NCI-H748 (cell line): ENCODE results near the gene CLEC2D.
"Not testable (repeated sequence)": the region's sequence is repeated elsewhere in the genome, so short reads cannot be mapped to it uniquely, and the experiment has no call there.

Experiments
- DNase-seq: peaks from one replicate; lab custom pipeline; 2025; ENCODE audit not compliant: unreplicated experiment; lab: John Stamatoyannopoulos, UW

The CLEC2D gene, protein sequence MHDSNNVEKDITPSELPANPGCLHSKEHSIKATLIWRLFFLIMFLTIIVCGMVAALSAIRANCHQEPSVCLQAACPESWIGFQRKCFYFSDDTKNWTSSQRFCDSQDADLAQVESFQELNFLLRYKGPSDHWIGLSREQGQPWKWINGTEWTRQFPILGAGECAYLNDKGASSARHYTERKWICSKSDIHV

DNA sequence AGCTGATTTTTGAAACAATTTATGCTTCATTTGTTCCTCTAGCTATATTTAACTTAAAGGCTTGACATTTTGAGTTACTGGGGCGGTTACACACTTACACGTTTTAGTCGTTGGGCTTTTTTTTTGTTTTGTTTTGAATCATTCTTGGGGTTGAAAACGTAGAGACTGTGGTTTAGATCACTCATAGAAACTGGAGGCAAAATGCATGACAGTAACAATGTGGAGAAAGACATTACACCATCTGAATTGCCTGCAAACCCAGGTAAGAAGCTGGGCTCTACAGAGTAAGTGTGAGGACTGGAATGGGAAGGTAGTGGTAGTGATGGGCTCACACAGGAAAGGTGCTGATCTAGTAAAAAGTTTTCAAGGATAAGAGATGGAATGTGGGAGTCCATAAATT, at the start of gene CLEC2D:
Gene CLEC2D, plus strand, starts transcription at position 180 of the 400 bp plus-strand sequence. Its CDS starts 22 bp downstream, at position 202.
- no peak for DNase-seq

DNA sequence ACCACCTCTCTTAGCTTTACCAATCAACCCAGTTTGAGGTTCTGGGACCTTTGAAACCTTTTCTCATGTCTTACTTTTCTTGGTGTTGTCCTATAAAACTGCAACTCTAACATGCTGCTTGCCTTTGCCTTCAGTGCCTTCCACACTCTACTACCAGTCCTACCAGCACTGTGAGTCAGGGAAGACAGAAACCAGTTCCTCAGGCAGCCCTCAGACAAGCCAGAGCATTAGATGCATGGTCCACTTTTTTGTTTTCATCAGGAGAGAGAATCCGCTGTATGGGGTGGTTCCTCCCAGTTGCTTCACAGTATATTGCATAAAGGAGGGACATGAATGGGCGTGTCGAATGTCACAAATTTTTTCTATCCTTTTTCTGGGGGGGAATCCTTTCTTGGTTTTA, 44.5 kb upstream of the CLEC2D start:
- DNase-seq, result no peak

DNA sequence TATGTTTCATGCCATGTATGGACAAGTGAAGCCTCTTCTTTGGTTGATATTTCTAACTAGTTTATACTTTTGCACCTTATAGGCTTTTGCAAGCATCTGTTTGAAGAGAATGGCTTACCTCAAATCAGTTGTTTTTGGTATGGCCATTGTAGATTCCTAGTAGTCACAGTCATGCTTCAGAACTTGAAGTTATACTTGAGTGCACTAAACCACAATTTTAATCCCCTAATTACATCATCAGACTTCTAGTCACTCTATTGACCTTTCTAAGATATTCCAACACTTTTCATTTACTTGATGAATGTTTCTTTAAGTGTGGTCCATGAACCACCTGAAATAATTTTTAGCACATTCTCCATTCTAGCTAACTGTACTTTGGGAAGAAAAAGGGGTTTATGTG, 43.2 kb upstream of the CLEC2D start:
- DNase-seq, result no peak

DNA sequence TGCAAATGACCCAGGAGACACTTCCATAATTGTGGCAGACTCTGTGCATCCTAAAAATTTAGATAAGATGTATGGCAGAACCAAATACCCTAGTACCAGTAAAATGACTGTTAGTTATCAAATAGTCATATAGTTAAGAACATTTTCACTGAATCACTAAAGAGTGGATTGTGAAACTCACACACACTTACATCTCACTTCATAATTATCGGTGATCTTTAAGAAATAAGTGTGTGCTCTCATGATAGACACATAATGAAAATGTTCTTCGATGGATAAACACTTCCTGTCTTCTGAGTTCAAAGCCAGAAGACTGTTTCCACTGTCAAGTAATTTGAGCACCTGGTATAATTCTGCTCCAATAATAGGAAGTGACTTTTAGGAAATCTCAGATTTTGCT, 42.7 kb upstream of the CLEC2D start:
- DNase-seq, result no peak

DNA sequence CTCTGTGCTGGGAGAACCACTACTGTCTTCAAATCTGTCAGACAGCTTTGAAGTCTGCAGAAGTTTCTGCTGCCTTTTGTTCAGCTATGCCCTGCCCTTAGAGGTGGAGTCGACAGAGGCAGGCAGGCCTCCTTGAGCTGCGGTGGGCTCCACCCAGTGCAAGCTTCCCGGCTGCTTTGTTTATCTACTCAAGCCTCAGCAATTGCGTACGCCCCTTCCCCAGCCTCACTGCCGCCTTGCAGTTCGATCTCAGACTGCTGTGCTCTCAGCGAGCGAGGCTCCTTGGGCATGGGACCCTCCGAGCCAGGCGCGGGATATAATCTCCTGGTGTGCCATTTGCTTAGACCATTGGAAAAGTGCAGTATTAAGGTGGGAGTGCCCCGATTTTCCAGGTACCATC, 36.7 kb upstream of the CLEC2D start:
- DNase-seq, result no peak

DNA sequence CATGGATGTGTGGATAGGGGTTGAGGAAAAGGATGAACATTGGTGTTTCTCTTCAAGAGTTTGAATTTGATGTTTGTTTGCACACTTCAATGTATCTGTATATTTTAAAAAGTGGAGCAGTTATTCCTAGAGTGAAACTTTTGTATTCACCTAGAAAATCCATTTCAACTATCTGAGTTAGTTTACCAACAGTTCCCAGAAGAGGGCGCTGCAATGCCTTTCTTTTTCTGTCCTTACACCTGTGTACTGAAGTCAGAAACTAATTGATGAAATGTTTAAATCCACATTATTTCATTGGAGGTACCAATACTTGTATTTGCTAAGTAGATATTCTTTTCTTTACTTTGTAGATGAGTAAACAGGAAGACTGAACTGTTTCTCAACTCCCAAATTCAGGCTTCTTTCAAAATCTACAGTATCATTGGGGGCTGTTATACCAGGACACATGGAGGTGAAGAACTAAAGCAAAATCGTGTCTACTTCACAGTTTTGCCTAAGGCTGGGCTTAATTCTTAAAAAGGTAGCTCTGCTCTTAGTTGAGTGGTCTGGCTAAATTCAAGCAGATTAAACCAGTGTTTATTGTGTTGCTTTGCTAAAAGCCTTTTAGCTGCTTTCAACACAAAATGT, 35.2 kb upstream of the CLEC2D start:
- DNase-seq, result peak; percentile 35

DNA sequence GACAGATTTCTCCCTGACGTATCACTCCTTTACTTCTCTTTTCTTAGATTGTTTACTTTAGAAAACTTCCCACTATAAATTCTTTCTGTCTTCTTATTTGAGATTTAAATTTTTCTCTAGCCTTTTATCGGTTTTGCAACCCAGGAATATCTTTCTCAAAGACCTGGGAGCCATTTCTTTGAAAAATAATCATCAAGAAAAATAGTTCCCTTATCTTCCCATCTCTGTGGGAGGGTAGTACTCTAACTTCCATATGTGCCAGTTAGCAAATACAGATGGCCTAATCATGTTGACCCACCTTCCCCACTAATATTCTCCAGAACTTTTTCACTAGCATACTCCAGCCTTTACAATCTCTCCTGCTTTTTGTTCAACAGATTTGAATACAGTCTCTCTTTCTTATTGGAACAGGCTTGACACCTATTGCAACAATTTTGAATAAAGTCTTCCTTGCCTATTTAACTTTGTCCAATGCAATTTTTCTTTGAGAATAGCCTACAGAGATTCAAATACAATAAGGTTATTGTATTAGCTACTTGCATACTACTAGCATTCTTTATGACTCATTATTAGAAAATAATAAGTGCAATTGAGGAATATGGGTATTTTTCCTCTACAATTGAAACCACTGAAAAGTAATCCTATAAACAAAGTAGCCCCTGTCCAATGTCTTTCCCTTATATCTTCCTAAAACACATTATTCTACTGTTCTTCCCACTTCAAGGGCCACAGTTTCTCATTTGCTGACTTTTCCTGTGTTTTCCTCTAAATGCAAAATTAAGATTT, 34.4 kb upstream of the CLEC2D start:
- DNase-seq, result no peak

DNA sequence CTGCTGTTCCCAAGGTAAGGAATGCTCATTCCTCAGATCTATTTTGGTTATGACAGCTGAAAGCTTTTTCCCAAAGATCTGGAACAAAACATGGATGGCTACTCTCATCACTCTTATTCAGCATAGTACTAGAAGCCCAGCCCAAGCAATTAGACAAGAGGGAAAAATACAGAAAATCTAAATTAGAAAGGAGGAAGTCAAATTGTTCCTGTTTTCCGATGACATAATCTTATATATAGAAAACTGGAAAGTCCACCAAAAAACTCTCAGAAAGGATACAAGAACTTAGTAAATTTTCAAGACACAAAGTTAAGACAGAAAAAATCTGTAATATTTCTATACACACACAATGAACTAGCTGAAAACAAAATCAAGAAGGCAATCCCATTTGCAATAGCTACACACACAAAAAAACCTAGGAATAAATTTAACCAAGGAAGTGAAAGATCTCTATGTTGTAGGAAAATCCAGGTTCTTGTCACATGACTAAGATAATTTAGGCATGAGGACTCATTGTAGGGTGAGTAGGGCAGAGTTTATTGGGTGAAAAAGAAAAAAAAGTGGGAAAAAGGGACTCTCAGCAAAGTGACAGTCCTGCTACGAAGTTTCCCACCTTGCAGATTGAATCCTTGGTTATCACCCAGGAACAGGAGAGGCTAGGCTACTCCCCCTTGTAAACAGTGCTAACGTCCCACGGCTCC, 33.2 kb upstream of the CLEC2D start:
- DNase-seq, result no peak

DNA sequence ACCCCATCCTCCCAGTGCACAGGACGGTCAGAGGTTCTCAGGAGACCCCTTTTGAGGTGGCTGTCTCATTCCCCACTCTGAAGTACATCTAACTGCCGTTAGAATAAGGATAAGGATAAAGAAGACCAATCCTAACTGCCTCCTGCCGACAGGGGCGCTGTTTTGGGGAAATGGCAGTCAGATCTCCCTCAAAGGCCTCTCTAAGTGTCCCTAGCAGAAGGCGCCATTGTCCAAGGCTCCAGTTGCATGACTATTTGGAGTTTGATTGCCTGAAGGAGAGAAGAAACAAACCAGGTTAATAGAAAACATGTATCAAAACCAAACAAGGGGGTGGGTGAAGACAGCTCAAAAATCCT, 32.7 kb upstream of the CLEC2D start:
- DNase-seq, result no peak

DNA sequence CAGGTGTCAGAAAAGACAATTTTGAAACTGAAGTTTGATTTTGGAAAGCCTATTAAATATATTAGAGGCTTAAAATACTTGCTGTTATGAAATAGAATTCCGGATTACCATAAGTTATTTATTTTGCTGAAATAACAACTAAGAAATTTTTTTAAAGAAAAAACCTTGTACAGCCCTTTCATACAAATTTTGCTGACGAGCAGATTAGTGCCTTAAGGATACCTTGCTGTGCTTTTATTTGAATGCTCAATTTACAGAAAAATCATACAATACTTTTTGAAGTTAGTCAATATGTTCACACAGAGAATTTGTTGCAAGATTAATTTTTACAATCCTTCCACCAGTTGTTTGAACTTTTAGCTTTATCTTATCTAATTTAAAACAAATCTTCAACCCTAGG, 29.5 kb upstream of the CLEC2D start:
- no peak for DNase-seq

DNA sequence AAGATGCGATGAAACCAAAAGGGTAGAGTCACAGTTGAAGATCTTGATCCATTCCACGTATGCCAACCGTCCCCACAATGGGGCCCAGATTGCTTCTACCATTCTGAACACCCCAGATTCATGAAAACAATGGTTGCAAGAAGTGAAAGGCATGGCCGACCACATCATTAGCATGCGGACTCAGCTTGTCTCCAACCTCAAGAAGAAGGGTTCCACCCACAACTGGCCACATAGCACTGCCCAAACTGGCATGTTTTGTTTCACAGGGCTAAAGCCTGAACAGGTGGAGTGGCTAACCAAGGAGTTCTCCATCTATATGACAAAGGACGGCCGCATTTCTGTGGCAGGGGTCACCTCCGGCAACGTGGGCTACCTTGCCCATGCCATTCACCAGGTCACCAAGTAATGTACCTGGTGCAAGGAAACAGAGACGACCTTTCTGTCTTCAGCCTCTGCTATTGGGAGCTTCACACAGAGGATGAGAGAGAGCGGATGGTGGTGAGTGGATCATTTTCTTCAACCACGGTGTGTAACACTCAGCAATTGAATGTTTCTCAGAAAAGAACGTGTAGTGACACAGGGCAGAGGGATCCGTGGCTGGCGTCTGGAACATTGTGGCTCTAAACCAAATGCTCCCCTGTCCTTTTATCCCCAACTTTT, 26.8 kb upstream of the CLEC2D start:
- DNase-seq, result no peak

DNA sequence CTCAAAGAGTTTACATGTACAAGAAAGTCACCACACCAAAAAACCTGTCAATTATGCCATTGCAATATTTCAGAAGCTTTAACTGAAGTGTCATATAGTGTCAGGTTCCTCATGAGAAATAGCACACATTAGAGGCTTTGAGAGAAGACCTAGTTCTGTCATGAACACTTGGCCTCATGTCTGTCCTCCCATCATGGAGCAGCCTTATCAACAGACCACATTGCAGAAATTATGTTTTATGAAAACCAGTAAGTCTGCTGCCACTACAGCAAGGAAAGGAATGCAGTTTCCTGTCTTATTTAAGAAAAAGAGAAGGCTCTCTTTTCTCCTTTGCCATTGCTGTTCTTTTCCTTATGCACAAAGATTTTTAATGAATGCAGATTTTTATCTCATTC, 26.2 kb upstream of the CLEC2D start:
- DNase-seq, result no peak

DNA sequence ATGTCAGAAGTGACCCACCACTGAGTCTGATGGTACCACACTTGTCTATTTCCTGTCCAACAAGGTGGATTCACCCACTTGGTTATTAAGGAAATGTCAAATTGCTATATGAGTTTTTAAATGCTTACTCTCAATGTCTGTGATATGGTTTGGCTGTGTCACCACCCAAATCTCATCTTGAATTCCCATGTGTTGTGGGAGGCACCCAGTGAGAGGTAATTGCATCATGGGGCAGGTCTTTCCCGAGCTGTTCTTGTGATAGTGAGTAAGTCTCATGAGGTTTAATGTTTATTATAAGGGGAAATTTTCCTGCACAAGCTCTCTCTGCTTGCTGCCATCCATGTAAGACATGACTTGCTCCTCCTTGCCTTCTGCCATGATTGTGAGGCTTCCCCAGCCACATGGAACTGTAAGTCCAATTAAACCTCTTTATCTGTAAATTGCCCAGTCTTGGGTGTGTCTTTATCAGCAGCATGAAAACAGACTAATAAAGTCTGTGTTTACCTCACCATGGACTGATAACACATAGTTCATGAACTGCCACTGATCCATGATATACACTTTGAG, 24.4 kb upstream of the CLEC2D start:
- DNase-seq, result not testable (repeated sequence)

DNA sequence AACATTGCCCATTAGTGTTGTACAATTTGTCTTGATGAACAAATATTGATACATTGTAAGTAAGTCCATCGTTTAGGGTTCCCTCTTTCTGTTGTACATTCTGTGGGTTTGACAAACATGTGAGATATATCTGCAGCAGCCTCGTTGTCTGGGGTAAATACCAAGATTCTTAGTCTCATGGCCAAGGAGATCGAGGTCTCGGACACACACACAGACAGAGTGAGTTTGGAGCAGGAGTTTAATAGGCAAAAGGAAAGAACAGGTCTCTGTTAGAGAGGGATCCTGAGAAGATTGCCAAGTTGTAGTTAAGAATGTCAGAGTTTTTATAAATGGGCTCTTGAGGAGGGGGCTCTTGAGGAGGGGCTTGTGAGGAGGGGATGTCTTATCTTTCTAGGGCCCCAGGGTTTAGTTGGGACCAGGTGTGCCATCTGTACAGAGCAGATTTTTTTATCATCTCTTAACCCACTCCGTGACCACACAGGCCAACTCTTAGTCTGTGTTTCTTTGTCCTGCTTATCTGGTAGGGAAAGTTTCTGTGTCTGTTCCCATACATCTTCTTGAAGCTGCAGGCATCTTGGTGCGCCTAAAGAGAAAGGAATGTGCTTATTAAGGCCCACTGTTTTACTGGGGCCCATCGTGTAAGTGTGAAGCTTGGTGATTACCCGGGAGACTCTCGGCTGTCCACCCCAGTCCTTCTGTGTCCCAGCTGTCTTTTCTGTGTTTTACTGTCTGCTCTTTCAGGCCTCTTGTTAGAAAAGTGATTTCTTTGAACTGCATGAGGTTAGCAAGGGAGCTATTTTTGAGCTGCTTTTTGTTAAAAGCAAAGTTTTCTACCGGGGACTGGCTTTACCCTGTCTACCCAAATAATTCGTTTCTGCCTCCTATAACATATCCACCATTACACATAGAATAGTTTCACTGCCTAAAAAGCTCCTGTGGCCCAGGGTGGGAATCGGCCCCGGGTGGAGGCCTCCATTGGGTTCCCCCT, 22.4 kb upstream of the CLEC2D start:
- DNase-seq, result no peak

DNA sequence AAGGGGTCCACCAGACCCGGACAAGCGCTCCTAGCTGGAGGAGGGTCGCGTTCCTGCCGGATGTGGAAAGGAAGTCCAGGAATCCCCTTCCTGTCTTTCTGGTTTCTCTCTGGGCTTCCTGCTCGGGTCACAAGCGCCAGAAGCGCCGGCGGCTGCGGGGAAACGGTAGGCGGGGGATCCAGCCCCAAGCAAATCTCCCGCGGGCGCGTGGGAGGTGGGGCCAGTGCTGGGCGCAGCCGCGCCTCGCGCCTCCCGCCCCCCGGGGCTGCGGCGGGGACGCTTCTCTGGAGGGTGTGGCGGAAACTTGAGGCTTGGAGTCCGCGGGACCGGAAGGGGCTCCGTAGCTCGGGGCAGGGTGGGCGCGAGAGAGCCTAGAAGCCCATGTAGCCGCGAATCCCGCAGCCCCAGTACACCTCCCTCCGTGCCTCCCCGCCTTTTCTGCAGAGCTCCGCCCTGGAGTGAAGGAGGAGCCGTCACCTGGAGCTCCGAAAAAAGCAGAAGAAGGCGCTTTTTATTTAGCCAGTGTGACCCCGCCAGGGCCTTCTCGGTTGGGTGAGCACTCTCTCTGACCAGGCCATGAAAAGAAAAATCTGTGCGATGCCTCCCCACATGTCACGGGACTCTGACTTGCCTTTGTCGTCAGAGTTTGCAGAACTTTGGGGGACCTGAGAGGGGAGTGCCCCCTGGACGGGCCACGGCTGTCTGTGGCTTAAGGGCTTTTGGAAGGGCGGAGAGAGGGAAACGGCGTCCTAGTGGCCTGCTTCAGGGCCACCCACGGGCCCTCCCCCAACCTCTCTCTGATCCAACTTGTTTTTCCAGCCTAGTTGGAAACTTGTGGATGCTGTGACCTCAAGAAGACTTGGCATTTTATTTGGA, 21.4 kb upstream of the CLEC2D start:
- peak; percentile 87 for DNase-seq

DNA sequence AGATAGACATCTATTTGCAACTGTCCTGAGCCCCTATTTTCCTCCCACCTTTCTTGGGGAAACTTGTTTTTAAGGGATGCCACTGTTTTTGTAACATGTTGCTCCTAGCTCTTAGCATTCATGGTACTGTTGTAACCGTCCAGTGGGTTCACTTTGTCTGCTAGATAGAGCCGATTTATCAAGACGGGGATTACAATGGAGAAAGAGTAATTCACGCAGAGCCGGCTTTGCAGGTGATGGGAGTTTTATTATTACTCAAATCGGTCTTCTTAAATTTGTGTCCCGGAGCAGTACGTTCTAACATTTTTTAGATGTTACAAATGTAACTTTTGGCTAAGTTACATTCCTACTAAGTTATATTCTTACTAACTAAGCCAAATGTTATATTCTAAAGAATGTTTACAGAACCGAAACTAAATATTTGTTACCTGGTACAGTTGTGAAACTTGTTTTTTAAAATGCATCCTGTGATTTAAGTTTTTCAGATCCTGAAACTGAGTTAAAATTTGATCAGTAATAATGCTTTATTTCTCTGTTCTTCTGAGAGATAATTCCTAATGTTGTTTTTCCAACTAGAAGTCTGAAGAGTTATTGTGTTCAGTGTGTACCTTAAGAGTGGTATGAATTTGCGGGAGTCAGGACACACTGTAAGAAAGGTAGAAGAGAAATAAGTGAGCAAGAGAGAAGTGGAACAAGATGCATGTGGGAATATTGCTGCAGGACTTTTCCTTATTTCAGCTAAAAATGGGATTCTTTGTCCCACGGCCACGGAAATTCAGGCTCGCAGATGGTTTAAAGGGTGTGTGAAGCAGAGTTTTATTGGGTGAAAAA, 20.6 kb upstream of the CLEC2D start:
- DNase-seq, result peak; percentile 33

DNA sequence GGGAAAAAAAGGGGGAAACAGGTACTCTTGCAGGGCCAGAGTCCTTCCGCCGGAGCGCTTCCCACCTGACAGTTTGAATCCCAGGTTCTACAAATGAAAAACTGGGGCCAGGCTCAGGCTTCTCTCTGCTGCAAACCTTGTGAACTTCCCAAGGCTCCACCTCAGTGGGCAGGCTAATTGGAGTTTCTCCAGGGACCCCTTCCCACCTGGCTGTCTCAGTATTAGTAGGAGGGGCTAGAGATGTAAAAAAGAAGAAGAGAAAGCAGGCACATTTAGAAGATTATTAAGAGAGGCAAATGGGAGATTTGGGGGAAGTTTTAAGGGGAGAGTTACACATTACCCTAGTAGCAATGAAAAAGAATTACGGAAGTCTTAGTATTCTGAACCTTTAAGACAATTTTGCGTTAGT, 20.0 kb upstream of the CLEC2D start:
- no peak for DNase-seq

DNA sequence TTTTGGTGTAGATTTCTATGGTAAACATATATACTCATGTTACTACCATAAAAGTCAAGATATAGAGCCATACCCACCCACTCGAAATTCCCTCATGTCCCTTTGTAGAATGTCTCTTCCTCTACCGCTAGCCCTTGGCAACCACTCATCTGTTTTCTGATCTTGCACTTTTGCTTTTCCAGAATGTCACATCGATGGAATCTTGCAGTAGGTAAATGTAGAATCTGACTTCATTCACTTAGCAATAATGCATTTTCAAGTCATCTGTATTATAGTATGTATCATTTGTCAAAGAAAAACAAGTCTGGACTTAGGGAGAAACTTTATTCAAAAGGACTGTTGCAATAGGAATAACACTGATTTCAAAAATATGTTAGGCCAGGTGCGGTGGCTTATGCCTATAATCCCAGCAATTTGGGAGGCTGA, 19.3 kb upstream of the CLEC2D start:
- DNase-seq, result no peak
